WTC11 (cell line): Measurements from ENCODE around the gene NR1H2. TPM values are rescaled to one million over a fixed set of nuclear protein-coding genes. Genes with fewer than 3 reads are reported as not detected.

ENCODE experiments used
- ATAC-seq: fragments of 200-7000 bp; cut with Tn5 transposase; 2 replicates; pipeline ENCODE4 v1.10.0; 2021; ENCODE audit warnings: mild to moderate bottlenecking, moderate library complexity
- CTCF ChIA-PET: fragments of 300-600 bp; sonication (Branson Sonifier 250); formaldehyde crosslinking; loops from one replicate; lab custom pipeline; 2021; ENCODE audit warnings: antibody characterized with exemption; lab: Charles Lee
- POLR2A ChIA-PET: fragments of 350-600 bp; sonication (Branson Sonifier 250); formaldehyde crosslinking; loops from one replicate; lab custom pipeline; 2021; ENCODE audit warnings: antibody characterized with exemption; lab: Charles Lee
- DNase-seq: peaks from one replicate; pipeline ENCODE4 v3.0.0; 2021; ENCODE audit warnings: low spot score
- H3K27ac Mint-ChIP-seq: 2 replicates; pipeline ENCODE4 v1.8.0; 2021; ENCODE audit warnings: mixed read lengths
- H3K27me3 Mint-ChIP-seq: 2 replicates; pipeline ENCODE4 v1.8.0; 2021; ENCODE audit warnings: low read depth, mild to moderate bottlenecking, moderate library complexity, mixed read lengths
- H3K36me3 Mint-ChIP-seq: 2 replicates; pipeline ENCODE4 v1.8.0; 2021; ENCODE audit warnings: mixed read lengths
- H3K4me1 Mint-ChIP-seq: 2 replicates; pipeline ENCODE4 v1.8.0; 2022; ENCODE audit warnings: mixed read lengths
- H3K4me3 Mint-ChIP-seq: 2 replicates; pipeline ENCODE4 v1.8.0; 2021; ENCODE audit warnings: mild to moderate bottlenecking, moderate library complexity, mixed read lengths
- H3K9me3 Mint-ChIP-seq: 2 replicates; pipeline ENCODE4 v1.8.0; 2021; ENCODE audit warnings: mixed read lengths
- AR ChIP-seq: fragments of 250-450 bp; sonication (Bioruptor Pico); IDR thresholded peaks from 2 replicates; pipeline ENCODE4 v1.9.0; 2021; ENCODE audit warnings: mild to moderate bottlenecking
- ATF6 ChIP-seq: sonication (generic); formaldehyde crosslinking; IDR thresholded peaks from 2 replicates; pipeline ENCODE4 v1.8.1; 2023; ENCODE audit warnings: mild to moderate bottlenecking, missing genetic modification reagents
- CBFB ChIP-seq: sonication (generic); formaldehyde crosslinking; IDR thresholded peaks from 2 replicates; pipeline ENCODE4 v1.8.1; 2022; ENCODE audit warnings: mild to moderate bottlenecking, low read depth, missing genetic modification reagents
- E2F5 ChIP-seq: sonication (generic); formaldehyde crosslinking; IDR thresholded peaks from 2 replicates; pipeline ENCODE4 v1.8.1; 2022; ENCODE audit warnings: mild to moderate bottlenecking, moderate library complexity, missing genetic modification reagents
- EMX1 ChIP-seq: fragments of 250-450 bp; sonication (Bioruptor Pico); IDR thresholded peaks from 2 replicates; pipeline ENCODE4 v1.8.0; 2021; ENCODE audit warnings: mild to moderate bottlenecking
- FOXJ3 ChIP-seq: sonication (generic); formaldehyde crosslinking; IDR thresholded peaks from 2 replicates; pipeline ENCODE4 v1.9.0; 2021; ENCODE audit warnings: missing genetic modification reagents, mild to moderate bottlenecking, borderline replicate concordance
- IRF2 ChIP-seq: sonication (generic); formaldehyde crosslinking; IDR thresholded peaks from 2 replicates; pipeline ENCODE4 v1.8.0; 2022; ENCODE audit warnings: low read depth, missing genetic modification reagents, borderline replicate concordance
- JAZF1 ChIP-seq: fragments of 250-450 bp; sonication (Bioruptor Pico); IDR thresholded peaks from 2 replicates; pipeline ENCODE4 v1.9.0; 2021; ENCODE audit warnings: moderate library complexity, mild to moderate bottlenecking, inconsistent platforms
- KAT7 ChIP-seq: sonication (generic); formaldehyde crosslinking; IDR thresholded peaks from 2 replicates; pipeline ENCODE4 v1.8.1; 2023; ENCODE audit warnings: missing genetic modification reagents, mild to moderate bottlenecking, borderline replicate concordance
- MAX ChIP-seq: sonication (generic); formaldehyde crosslinking; IDR thresholded peaks from 2 replicates; pipeline ENCODE4 v1.8.0; 2022; ENCODE audit warnings: mild to moderate bottlenecking, missing genetic modification reagents
- NFE2L1 ChIP-seq: sonication (generic); formaldehyde crosslinking; IDR thresholded peaks from 2 replicates; pipeline ENCODE4 v1.8.1; 2023; ENCODE audit warnings: missing genetic modification reagents
- PRRX2 ChIP-seq: fragments of 250-450 bp; sonication (Bioruptor Pico); IDR thresholded peaks from 2 replicates; pipeline ENCODE4 v1.8.0; 2021; ENCODE audit warnings: mild to moderate bottlenecking
- ZMAT4 ChIP-seq: fragments of 250-450 bp; sonication (Bioruptor Pico); IDR thresholded peaks from 2 replicates; pipeline ENCODE4 v1.9.0; 2021; ENCODE audit warnings: mild to moderate bottlenecking
- ZNF121 ChIP-seq: sonication (generic); formaldehyde crosslinking; IDR thresholded peaks from 2 replicates; pipeline ENCODE4 v1.8.0; 2023; ENCODE audit warnings: missing genetic modification reagents
- ZNF232 ChIP-seq: sonication (generic); formaldehyde crosslinking; IDR thresholded peaks from 2 replicates; pipeline ENCODE4 v1.8.0; 2022; ENCODE audit warnings: mild to moderate bottlenecking, missing genetic modification reagents
- ZNF425 ChIP-seq: fragments of 250-450 bp; sonication (Bioruptor Pico); conservative IDR thresholded peaks from 2 replicates; pipeline ENCODE4 v1.9.0; 2021; ENCODE audit warnings: mild to moderate bottlenecking
- total RNA-seq: library from RNA; stranded (reverse); gene quantifications from 3 replicates; pipeline ENCODE4 v1.2.3, GENCODE V29; 2021

The NR1H2 gene
- total RNA-seq, 1 experiment from 2014 or later, result 45.8 TPM

- peaks cover 21% of the 10 kb centered on the region for H3K4me1 Mint-ChIP-seq
- CTCF ChIA-PET, result interaction anchor here (0.6 to 3.5 kb wide), 6 partner anchors 11 to 139 kb away, joined by 3 to 16 read pairs (median 7); no protein-coding TSS in a partner anchor
- POLR2A ChIA-PET, result interaction anchor here (0.6 to 0.7 kb wide), 4 partner anchors 11 to 475 kb away, joined by 3 to 5 read pairs (median 4); no protein-coding TSS in a partner anchor
- H3K4me3 Mint-ChIP-seq, result no peak overlapping the region
- no peak for DNase-seq
- H3K27ac Mint-ChIP-seq, result no peak overlapping the region
- TF ChIP-seq PRRX2 (CRISPR knock-in tag) (no peak), FOXJ3 (CRISPR knock-in tag) (no peak), CBFB (CRISPR knock-in tag) (no peak), ZNF232 (CRISPR knock-in tag) (no peak), ATF6 (CRISPR knock-in tag) (no peak), ZNF425 (no peak), NFE2L1 (no peak), AR (CRISPR knock-in tag) (no peak), KAT7 (CRISPR knock-in tag) (no peak), MAX (CRISPR knock-in tag) (no peak), IRF2 (CRISPR knock-in tag) (no peak), E2F5 (CRISPR knock-in tag) (no peak), ZNF121 (CRISPR knock-in tag) (no peak), ZMAT4 (CRISPR knock-in tag) (no peak), JAZF1 (CRISPR knock-in tag) (no peak), EMX1 (CRISPR knock-in tag) (no peak)
- H3K27me3 Mint-ChIP-seq, result no peaks in the 10 kb centered on the region
- no peak for ATAC-seq
- no peaks in the 10 kb centered on the region for H3K9me3 Mint-ChIP-seq
- H3K36me3 Mint-ChIP-seq, result peaks cover 16% of the 10 kb centered on the region
These were observed 41.1 kb downstream of the NR1H2 start for GRCh38 chr19:50417111-50418081.
